Measurements from ENCODE around the gene STK26.
"Not testable (repeated sequence)": the region's sequence is repeated elsewhere in the genome, so short reads cannot be mapped to it uniquely, and the experiment has no call there.

STK26 gene

GRCh38 chrX:132022967-132023895 lies at the start of gene STK26:
Gene STK26 (plus strand): TSS chrX:132023302. CDS start chrX:132023618, 316 bp downstream.
- peak; percentile 51 for DNase-seq (ENCODE audit: low read depth)

DNA sequence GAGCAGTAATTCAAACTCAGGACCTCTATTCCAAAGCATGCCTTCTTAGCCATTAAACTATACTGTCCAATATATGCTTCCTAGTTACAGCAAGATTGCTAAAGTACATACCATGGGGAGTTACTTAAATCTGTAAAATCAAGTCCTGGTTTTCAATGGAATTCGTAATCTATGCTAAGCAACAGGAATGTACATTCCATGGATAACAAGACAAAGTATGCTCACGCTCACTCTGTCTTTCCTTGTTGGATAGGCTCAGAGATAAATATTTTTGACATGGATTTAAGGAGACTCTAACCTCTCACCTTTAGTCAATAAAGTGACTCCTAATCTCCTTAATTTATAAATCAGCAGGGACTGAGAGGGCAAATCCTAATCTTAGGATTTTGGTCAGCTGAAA lies 47.3 kb upstream of the STK26 start:
- DNase-seq (ENCODE audit: low read depth) = no peak

GRCh38 chrX:131977619-131978018 lies 45.5 kb upstream of the STK26 start:
- no peak for DNase-seq (ENCODE audit: low read depth)

GRCh38 chrX:131979116-131979515 lies 44.0 kb upstream of the STK26 start:
- DNase-seq (ENCODE audit: low read depth) = no peak

DNA sequence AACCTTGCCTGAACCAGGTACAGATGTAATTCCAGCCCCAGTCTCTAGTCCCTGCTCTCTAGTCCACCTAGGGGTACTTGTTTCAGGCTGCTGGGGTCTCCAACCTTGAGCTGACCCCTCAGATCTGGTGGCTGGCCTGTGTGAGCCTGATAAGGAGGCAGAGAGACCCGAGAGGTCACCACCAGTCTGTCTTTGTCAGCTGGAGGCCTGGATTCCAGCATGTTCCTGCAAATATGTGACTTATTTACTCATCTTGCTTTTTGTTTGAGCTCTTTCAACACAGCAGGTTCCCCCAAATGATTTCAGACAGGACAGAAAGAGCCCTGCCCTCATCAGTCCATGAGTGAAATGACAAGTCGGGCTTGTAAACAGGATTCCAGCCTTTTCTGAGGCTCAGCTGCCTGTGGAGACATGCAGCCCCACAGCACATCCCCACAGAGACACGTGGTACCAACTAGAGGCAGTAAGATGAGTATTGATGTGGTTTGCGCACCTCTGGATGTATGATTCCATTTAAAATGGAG lies 37.5 kb upstream of the STK26 start:
- no peak for DNase-seq (ENCODE audit: low read depth)

DNA sequence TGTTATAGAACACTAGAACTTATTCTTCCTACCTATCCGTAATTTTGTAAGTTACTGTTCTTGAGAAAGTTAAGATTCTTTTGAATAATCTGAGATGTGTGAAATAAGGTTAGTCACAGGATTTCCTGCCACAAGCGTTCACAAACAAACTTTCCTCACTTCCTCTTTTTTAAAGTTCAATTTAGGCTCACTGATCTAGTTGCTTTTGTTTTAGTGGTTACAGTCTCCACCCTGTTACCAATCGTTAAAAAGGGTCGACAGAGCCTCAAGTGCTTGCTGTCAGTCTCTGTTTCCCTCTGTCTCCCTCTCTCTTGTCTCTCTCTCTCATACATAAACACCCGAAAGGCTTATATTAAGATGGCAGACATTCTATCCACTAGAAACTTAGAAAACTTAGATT lies 35.9 kb upstream of the STK26 start:
- no peak for DNase-seq (ENCODE audit: low read depth)

GRCh38 chrX:131988236-131988635 lies 34.9 kb upstream of the STK26 start:
- DNase-seq (ENCODE audit: low read depth) = no peak

GRCh38 chrX:132001127-132001526 lies 22.0 kb upstream of the STK26 start:
- DNase-seq (ENCODE audit: low read depth) = no peak

DNA sequence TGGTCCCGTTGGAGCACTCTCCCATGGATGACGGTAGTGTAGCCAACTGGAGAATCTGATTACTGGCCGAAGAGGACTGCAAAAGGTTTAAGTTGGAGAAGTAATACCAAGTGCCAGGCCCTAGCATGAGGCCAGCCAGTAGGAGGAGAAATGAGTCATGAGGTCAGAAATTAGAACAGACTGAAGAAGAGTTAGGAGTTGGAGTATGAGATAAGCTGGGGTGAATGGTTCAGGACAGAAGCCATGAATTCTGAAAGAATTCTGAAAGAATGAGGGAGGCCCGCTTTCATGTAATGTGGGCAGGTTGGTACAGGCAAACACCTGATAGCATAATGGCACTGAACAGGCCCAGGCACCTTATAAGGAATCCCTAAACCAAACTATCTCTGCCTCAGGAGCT lies 18.4 kb upstream of the STK26 start:
- no peak for DNase-seq (ENCODE audit: low read depth)

DNA sequence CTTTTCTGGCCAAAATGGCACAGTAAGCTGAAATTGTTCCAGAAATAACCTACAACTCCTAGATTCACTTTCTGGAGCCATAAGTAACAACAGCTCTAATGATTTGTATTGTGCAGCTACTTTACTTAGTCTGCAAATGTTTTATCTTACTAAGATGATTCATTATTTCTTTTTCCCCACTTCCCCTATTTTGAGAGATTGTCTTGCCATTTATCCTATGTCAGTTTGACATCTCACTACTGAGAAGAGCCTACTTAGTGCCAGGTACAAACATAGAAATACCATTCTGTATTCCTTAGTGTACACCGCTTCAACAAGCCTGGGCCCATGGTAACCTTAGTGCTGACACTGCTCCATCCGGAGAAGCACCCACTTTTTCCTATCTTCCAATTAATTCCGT lies 13.8 kb upstream of the STK26 start:
- DNase-seq (ENCODE audit: low read depth) = no peak

DNA sequence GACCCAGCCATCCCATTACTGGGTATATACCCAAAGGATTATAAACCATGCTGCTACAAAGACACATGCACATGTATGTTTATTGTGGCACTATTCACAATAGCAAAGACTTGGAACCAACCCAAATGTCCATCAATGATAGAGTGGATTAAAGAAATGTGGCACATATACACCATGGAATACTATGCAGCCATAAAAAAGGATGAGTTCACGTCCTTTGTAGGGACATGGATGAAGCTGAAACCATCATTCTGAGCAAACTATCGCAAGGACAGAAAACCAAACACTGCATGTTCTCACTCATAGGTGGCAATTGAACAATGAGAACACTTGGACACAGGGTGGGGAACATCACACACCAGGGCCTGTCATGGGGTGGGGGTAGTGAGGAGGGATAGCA lies 12.9 kb upstream of the STK26 start:
- not testable (repeated sequence) for DNase-seq (ENCODE audit: low read depth)

DNA sequence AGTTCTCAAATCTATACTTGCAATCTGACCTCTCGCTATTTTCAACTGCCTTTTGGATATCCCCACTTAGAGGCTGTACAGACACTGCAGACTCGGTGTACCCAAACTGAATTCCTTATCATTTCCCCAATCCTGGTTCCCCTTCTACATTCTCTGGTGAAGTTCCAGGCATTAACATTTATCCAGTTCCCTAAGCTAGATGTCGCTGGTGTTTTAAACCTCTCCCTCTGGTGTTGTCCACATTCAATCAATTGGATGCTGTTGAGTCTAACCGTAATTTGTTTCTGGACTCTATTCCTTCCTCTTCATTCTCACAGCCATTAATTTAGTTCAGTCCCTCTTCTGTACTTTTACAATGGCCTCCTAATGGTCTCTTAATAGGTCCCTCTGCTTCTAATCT lies 7.2 kb upstream of the STK26 start:
- no peak for DNase-seq (ENCODE audit: low read depth)

GRCh38 chrX:132016628-132017430 lies 6.3 kb upstream of the STK26 start:
- no peak for DNase-seq (ENCODE audit: low read depth)

DNA sequence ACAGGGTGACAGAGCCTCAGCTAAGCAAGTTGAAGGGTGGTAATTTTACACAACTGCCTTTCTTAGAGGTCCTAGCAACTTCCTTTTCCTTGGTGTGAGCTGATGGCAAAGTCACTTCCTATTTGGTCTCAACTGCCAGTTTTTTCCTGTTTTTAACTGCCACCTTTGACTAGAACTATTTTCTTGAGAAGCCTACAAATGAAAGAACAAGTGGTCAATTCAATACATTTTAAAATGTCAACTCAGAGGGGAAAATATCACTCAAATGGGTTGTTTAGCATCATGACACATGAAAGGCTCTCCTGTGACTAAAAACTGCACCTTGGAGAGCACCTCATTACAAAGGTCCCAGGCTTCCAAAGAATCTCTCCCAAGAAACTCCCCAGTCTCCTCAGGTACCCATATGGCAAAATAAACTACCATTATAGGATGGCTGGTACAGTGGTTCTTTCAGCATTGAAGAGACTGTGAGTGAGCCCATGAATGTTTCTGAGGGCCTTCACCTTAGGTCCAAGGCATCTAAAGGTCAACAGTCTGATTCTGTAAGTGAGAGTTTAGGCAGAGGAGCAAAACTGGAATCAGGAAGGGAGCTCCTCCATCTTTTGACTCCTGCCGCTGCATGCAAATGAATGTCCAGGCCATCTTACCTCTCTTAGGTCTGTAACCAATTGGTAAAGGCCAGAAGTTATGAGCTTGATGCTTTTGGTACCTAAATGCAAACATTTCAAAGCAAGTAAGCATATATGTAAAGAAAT lies 5.5 kb upstream of the STK26 start:
- DNase-seq (ENCODE audit: low read depth) = no peak

GRCh38 chrX:132022198-132022966 lies 720 bp upstream of the STK26 start:
- DNase-seq (ENCODE audit: low read depth) = no peak

DNA sequence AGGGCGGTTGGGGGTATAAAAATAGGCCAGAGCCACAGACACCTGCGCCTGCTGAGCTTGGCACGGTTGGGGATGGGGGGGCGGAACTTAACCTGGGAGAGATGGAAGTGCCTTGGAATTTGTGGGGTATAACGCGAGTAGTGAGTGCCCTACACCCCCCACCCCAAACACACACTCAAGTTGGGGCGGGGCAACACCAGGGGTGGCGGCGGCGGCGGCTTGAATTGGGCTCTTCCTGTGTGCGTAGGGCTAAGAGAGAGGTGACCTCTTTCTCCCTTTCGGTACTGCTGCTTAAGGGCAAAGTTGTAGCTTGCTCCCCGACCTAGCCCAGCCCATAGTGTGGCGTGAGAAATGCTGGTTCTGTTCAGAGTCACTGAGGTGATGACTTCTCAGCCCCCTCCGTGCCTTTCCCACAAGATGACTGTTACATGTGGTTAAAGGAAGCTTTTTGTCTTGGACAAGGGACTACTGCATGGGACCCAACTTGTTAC lies 839 bp downstream of the STK26 start:
- DNase-seq (ENCODE audit: low read depth) = peak; percentile 14

- DNase-seq (ENCODE audit: low read depth) = no peak
Observed at GRCh38 chrX:132025041-132025440, 1.9 kb downstream of the STK26 start.

DNA sequence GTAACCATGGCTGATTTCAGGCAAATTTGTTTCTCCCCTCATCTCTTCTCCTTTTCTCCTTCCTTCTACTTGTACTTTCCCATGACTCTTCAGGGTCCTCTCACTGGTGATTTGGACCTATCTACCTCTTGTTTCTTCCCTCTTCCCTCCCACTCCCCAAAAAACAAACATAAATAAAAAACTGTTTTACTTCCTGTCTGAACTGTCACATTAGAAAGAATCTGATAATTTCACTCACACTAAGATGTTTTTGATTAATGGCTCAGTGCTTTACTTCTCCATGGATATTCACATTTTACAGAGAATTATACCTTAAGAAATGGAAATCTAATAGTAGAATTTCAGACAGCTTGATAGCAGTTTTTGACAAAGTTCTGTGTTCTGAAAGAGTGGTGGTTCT lies 7.2 kb downstream of the STK26 start:
- DNase-seq (ENCODE audit: low read depth) = no peak

GRCh38 chrX:132031867-132032266 lies 8.8 kb downstream of the STK26 start:
- no peak for DNase-seq (ENCODE audit: low read depth)

- no peak for DNase-seq (ENCODE audit: low read depth)
Observed at GRCh38 chrX:132033166-132033565, 10.1 kb downstream of the STK26 start.

DNA sequence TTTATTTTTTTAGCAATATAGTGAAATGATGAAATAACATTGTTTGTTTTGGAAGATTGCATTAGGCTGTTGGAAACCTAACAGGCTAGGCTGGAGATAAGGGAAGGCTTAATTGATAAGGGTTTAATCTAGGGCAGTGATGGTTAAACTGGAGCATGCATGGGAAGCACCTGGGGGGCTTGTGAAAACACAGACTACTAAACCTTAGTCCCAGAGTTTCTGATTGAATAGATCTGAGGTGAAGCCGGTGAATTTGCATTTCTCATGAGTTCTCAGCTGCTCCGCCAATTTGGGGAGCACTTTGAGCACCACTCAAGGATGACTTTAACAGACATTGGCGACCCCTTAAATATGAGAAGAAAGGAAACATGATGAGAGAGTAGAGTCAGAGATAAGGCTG lies 11.5 kb downstream of the STK26 start:
- no peak for DNase-seq (ENCODE audit: low read depth)

Measured in activated T-cell treated with anti-CD3 and anti-CD28 coated beads for 1 hour (primary cell).